ENCODE results near the gene HLA-DQA2.
"Not testable (repeated sequence)": the region's sequence is repeated elsewhere in the genome, so short reads cannot be mapped to it uniquely, and the experiment has no call there.

Gene HLA-DQA2

DNA sequence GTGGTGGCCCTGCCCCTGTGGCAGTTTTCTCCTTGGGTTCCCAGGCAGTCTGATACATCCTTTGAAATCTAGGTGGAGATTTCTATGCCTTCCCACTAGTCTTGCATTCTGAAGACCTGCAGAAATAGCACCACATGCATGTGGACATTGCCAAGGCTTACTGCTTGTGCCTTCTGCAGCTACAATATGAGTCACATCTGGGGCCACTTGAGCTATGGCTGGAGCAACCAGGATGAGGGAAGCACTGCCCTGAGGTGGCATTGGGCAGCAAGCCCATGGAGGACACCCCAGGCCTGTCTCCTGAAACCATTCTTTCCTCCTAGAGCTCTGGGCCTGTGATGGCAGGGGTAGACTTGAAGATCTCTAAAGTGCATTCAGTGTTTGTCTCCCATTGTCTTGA, 37.8 kb downstream of the HLA-DQA2 start:
- no peak for DNase-seq (ENCODE audit: low spot score)

DNA sequence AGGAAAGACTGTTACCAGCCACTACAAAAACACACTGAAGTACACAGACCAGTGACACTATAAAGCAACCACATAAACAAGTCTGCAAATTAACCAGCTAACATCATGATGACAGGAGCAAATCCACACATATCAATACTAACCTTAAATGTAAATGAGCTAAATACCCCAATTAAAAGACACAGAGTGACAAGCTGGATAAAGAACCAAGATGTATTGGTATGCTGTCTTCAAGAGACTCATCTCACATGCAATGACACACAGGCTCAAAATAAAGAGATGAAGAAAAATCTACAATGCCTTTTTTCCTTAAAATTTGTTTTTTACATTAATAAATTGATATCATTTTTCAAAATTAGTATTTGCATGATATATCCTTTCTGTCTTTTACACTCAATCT, 41.7 kb downstream of the HLA-DQA2 start:
- DNase-seq (ENCODE audit: low spot score), result not testable (repeated sequence)

- peak; percentile 42 for DNase-seq (ENCODE audit: low spot score)
These were observed 44.8 kb downstream of the HLA-DQA2 start for GRCh38 chr6:32785781-32786533.

GRCh38 chr6:32790306-32790705, 49.1 kb downstream of the HLA-DQA2 start:
- DNase-seq (ENCODE audit: low spot score), result peak; percentile 1

GRCh38 chr6:32792901-32793435, 51.8 kb downstream of the HLA-DQA2 start:
- no peak for DNase-seq (ENCODE audit: low spot score)

GRCh38 chr6:32794510-32794909, 53.3 kb downstream of the HLA-DQA2 start:
- no peak for DNase-seq (ENCODE audit: low spot score)
